Smooth muscle cell (in vitro differentiated cells): ENCODE data around the gene BIN1. TPM values are rescaled to one million over a fixed set of nuclear protein-coding genes. Genes with fewer than 3 reads are reported as not detected.

Source experiments
- DNase-seq: peaks from one replicate; lab custom pipeline; 2025; ENCODE audit not compliant: unreplicated experiment; lab: John Stamatoyannopoulos, UW
- H2AFZ ChIP-seq: fragments of 200-600 bp; sonication (generic); 2 replicates; pipeline ENCODE4 v1.6.0; 2016; ENCODE audit warnings: antibody characterized with exemption, low read depth, mild to moderate bottlenecking
- H3F3A ChIP-seq: fragments of 200-600 bp; sonication (generic); 2 replicates; pipeline ENCODE4 v1.6.0; 2017; ENCODE audit warnings: antibody characterized with exemption, low read depth
- H3K27ac ChIP-seq: fragments of 200-600 bp; sonication (generic); 2 replicates; pipeline ENCODE4 v1.5.1; 2016; ENCODE audit warnings: low read depth, mild to moderate bottlenecking
- H3K27me3 ChIP-seq: fragments of 200-600 bp; sonication (generic); 2 replicates; pipeline ENCODE4 v1.6.1; 2016; ENCODE audit warnings: low read depth, mild to moderate bottlenecking
- H3K36me3 ChIP-seq: fragments of 200-600 bp; sonication (generic); 2 replicates; pipeline ENCODE4 v1.5.1; 2016; ENCODE audit warnings: low read depth
- H3K4me1 ChIP-seq: fragments of 200-600 bp; sonication (generic); 2 replicates; pipeline ENCODE4 v1.5.1; 2016; ENCODE audit warnings: low read depth
- H3K4me2 ChIP-seq: fragments of 200-600 bp; sonication (generic); 2 replicates; pipeline ENCODE4 v1.6.0; 2016; ENCODE audit warnings: mild to moderate bottlenecking
- H3K4me3 ChIP-seq: fragments of 200-600 bp; sonication (generic); 2 replicates; pipeline ENCODE4 v1.5.1; 2016; ENCODE audit warnings: mild to moderate bottlenecking
- H3K79me2 ChIP-seq: fragments of 200-600 bp; sonication (generic); 2 replicates; pipeline ENCODE4 v1.6.0; 2016; ENCODE audit warnings: low read depth, mild to moderate bottlenecking
- H3K9ac ChIP-seq: fragments of 200-600 bp; sonication (generic); 2 replicates; pipeline ENCODE4 v1.6.0; 2016; ENCODE audit warnings: low read depth
- H3K9me3 ChIP-seq: fragments of 200-600 bp; sonication (generic); replicated peaks from 2 replicates; pipeline ENCODE4 v1.5.1; 2016; ENCODE audit warnings: low read depth
- H4K20me1 ChIP-seq: fragments of 200-600 bp; sonication (generic); 2 replicates; pipeline ENCODE4 v1.6.0; 2016; ENCODE audit warnings: low read depth
- WGBS: methylation state at CpG from one replicate; pipeline ENCODE4 v1.1.7; 2016; ENCODE audit warnings: low lambda C conversion rate; 5-methylcytosine and 5-hydroxymethylcytosine counted together
- polyA plus RNA-seq: library from polyadenylated mRNA; unstranded; fragments of >200 nt; fragmentation: Nextera tagmentation; extraction: Ambion mirVana; gene quantifications from 2 replicates; pipeline ENCODE4 v1.2.1, GENCODE V29; 2016
- total RNA-seq: library from RNA; depleted of rRNA; stranded (reverse); fragments of >200 nt; gene quantifications from 2 replicates; pipeline ENCODE4 v1.2.3, GENCODE V29; 2014
- TF ChIP-seq, protein P1 (sequence below): fragments of 200-600 bp; sonication (generic); IDR thresholded peaks from 2 replicates; pipeline ENCODE4 v1.5.1; 2017; ENCODE audit warnings: borderline replicate concordance, mild to moderate bottlenecking, antibody characterized with exemption; ENCODE audit not compliant: insufficient read depth, poor library complexity, severe bottlenecking

BIN1 gene
- total and polyA plus RNA-seq, 2 experiments from 2014 or later: 25.4 to 32.4 TPM

DNA sequence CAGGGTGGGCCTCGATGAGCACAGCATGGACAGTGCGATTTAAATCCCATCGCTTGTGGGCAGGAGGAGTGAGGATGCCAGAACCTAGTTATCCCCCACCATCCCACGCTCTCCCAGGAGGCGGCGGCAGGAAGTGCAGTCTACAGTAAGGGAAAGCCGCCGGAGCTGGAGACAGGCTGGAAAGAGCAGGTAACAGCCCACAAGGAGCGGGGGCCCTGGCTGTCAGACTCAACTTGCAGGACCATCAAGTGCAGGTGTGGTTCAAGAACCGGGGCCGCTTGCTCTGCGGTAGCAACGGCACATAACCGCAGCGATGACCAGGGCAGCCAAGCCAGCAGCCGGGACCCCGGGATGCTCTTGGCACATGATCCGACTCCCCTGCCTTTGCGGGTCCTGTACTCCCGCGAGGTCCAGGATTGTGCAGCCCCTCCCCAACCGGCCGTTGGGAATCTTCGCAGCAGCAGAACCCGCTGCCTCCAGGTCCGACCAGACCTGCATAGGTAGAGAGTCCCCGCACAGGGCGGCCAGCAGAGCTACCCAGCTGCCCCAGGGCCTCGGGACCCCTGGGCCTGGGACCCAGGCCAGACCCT is 82.1 kb downstream of the BIN1 start:
- Histone ChIP-seq H2AFZ (peak overlapping the region; percentile 89), H4K20me1 (no peaks in the 10 kb centered on the region), H3K4me1 (peaks cover 3% of the 10 kb centered on the region), H3K36me3 (no peaks in the 10 kb centered on the region), H3K27ac (no peak overlapping the region), H3K4me3 (peak overlapping the region; percentile 52), H3F3A (no peaks in the 10 kb centered on the region), H3K9me3 (no peaks in the 10 kb centered on the region), H3K9ac (no peak overlapping the region), H3K79me2 (no peaks in the 10 kb centered on the region), H3K4me2 (peak overlapping the region; percentile 88), H3K27me3 (no peaks in the 10 kb centered on the region)
- no peak for DNase-seq
- TF ChIP-seq, protein P1, sequence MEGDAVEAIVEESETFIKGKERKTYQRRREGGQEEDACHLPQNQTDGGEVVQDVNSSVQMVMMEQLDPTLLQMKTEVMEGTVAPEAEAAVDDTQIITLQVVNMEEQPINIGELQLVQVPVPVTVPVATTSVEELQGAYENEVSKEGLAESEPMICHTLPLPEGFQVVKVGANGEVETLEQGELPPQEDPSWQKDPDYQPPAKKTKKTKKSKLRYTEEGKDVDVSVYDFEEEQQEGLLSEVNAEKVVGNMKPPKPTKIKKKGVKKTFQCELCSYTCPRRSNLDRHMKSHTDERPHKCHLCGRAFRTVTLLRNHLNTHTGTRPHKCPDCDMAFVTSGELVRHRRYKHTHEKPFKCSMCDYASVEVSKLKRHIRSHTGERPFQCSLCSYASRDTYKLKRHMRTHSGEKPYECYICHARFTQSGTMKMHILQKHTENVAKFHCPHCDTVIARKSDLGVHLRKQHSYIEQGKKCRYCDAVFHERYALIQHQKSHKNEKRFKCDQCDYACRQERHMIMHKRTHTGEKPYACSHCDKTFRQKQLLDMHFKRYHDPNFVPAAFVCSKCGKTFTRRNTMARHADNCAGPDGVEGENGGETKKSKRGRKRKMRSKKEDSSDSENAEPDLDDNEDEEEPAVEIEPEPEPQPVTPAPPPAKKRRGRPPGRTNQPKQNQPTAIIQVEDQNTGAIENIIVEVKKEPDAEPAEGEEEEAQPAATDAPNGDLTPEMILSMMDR: peak; percentile 11
- 6% methylated on average over 27 of the region's 29 CpGs for WGBS

DNA sequence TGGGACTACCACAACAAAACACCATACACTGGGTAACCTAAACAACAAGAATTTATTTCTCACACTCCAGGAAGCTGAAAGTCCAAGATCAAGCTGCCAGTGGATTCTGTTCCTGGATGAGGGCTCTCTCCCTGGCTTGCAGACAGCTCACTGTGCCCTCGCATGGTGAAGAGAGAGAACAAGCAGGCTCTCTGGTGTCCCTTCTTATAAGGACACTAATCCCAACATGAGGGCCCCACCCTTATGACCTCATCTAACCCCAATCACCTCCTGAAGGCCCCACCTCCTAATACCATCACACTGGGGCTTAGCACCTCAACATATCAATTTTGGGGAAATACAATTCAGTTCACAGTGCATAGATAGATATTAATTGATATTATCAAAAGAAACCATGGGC is 83.5 kb downstream of the BIN1 start:
- TF ChIP-seq, protein P1: no peak
- DNase-seq: no peak
- Histone ChIP-seq H3K4me1 (peaks cover 3% of the 10 kb centered on the region), H2AFZ (no peak overlapping the region), H3K36me3 (no peaks in the 10 kb centered on the region), H3K27ac (no peak overlapping the region), H3F3A (no peaks in the 10 kb centered on the region), H3K27me3 (no peaks in the 10 kb centered on the region), H3K4me3 (no peak overlapping the region), H3K9me3 (no peaks in the 10 kb centered on the region), H3K9ac (no peak overlapping the region), H3K79me2 (no peaks in the 10 kb centered on the region), H3K4me2 (no peak overlapping the region), H4K20me1 (no peaks in the 10 kb centered on the region)
- 86% methylated on average over 1 of the region's 1 CpG for WGBS

DNA sequence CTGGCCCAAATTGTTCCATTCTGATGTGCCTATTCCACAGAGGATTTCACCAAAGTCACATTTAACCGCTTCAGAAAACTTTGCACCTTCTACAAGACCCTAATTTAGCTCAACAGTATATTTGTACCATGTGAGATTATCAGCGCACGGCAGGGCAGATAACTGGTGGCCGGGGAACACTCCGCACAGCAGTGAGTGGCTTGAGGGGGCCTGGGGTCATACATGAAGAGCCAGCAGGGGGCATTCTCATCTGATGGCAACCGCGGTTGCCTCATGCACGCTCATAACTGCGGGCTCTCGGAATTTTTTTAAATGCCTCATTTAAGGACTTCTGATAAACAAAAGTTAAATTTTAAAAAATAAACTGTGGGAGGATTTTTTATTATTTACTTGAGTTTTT is 84.1 kb downstream of the BIN1 start:
- Histone ChIP-seq H3F3A (no peaks in the 10 kb centered on the region), H3K4me2 (no peak overlapping the region), H3K9ac (no peak overlapping the region), H3K27ac (no peak overlapping the region), H3K4me3 (no peak overlapping the region), H3K36me3 (no peaks in the 10 kb centered on the region), H3K9me3 (no peaks in the 10 kb centered on the region), H3K27me3 (no peaks in the 10 kb centered on the region), H3K79me2 (no peaks in the 10 kb centered on the region), H2AFZ (no peak overlapping the region), H4K20me1 (no peaks in the 10 kb centered on the region), H3K4me1 (peaks cover 3% of the 10 kb centered on the region)
- DNase-seq: no peak
- TF ChIP-seq, protein P1: no peak
- WGBS: 93% methylated on average over 10 of the region's 10 CpGs

DNA sequence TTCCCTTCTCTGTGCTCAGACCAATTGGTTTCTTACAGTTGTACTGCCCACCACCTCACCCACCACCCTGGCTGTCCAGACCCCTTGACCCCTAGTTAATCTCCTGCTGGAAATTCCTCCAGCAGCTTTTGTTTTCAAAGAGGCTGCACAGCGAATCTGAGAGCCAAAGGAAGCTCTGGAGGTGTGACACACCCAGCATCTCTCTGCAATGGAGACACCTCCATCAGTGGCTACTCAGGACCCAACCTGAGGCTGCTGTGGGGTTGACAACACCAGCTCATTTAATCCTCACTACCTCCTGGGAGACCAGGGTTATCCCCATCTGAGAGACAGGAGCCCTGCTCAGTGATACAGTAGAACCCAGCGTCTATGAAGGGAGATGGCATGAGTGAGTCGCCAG is 86.4 kb downstream of the BIN1 start:
- Histone ChIP-seq H3K9me3 (no peaks in the 10 kb centered on the region), H3K27ac (no peak overlapping the region), H3K36me3 (no peaks in the 10 kb centered on the region), H3K79me2 (no peaks in the 10 kb centered on the region), H3K9ac (no peak overlapping the region), H3K4me2 (no peak overlapping the region), H3K4me3 (no peak overlapping the region), H4K20me1 (no peaks in the 10 kb centered on the region), H3K27me3 (no peaks in the 10 kb centered on the region), H3K4me1 (no peaks in the 10 kb centered on the region), H3F3A (no peaks in the 10 kb centered on the region), H2AFZ (no peak overlapping the region)
- TF ChIP-seq, protein P1: no peak
- no peak for DNase-seq
- 82% methylated on average over 3 of the region's 3 CpGs for WGBS
